WTC11 (cell line): Measurements from ENCODE around the gene FGFRL1. TPM values are rescaled to one million over a fixed set of nuclear protein-coding genes. Genes with fewer than 3 reads are reported as not detected.
A peak's percentile ranks its signal among the peaks of the same experiment; 100 is the strongest.

Source experiments
- ATAC-seq: fragments of 200-7000 bp; cut with Tn5 transposase; 2 replicates; pipeline ENCODE4 v1.10.0; 2021; ENCODE audit warnings: mild to moderate bottlenecking, moderate library complexity
- CTCF ChIA-PET: fragments of 300-600 bp; sonication (Branson Sonifier 250); formaldehyde crosslinking; loops from one replicate; lab custom pipeline; 2021; ENCODE audit warnings: antibody characterized with exemption; lab: Charles Lee
- POLR2A ChIA-PET: fragments of 350-600 bp; sonication (Branson Sonifier 250); formaldehyde crosslinking; loops from one replicate; lab custom pipeline; 2021; ENCODE audit warnings: antibody characterized with exemption; lab: Charles Lee
- DNase-seq: peaks from one replicate; pipeline ENCODE4 v3.0.0; 2021; ENCODE audit warnings: low spot score
- H3K27ac Mint-ChIP-seq: 2 replicates; pipeline ENCODE4 v1.8.0; 2021; ENCODE audit warnings: mixed read lengths
- H3K27me3 Mint-ChIP-seq: 2 replicates; pipeline ENCODE4 v1.8.0; 2021; ENCODE audit warnings: low read depth, mild to moderate bottlenecking, moderate library complexity, mixed read lengths
- H3K36me3 Mint-ChIP-seq: 2 replicates; pipeline ENCODE4 v1.8.0; 2021; ENCODE audit warnings: mixed read lengths
- H3K4me1 Mint-ChIP-seq: 2 replicates; pipeline ENCODE4 v1.8.0; 2022; ENCODE audit warnings: mixed read lengths
- H3K4me3 Mint-ChIP-seq: 2 replicates; pipeline ENCODE4 v1.8.0; 2021; ENCODE audit warnings: mild to moderate bottlenecking, moderate library complexity, mixed read lengths
- H3K9me3 Mint-ChIP-seq: 2 replicates; pipeline ENCODE4 v1.8.0; 2021; ENCODE audit warnings: mixed read lengths
- ATF1 ChIP-seq: sonication (generic); formaldehyde crosslinking; IDR thresholded peaks from 2 replicates; pipeline ENCODE4 v1.8.1; 2023; ENCODE audit warnings: mild to moderate bottlenecking, moderate library complexity, missing genetic modification reagents
- CBFB ChIP-seq: sonication (generic); formaldehyde crosslinking; IDR thresholded peaks from 2 replicates; pipeline ENCODE4 v1.8.1; 2022; ENCODE audit warnings: mild to moderate bottlenecking, low read depth, missing genetic modification reagents
- FOXP1 ChIP-seq: sonication (generic); formaldehyde crosslinking; IDR thresholded peaks from 2 replicates; pipeline ENCODE4 v1.8.0; 2022; ENCODE audit warnings: missing genetic modification reagents, mild to moderate bottlenecking, moderate library complexity, borderline replicate concordance
- IRF2 ChIP-seq: sonication (generic); formaldehyde crosslinking; IDR thresholded peaks from 2 replicates; pipeline ENCODE4 v1.8.0; 2022; ENCODE audit warnings: low read depth, missing genetic modification reagents, borderline replicate concordance
- JUN ChIP-seq: sonication (generic); formaldehyde crosslinking; IDR thresholded peaks from 2 replicates; pipeline ENCODE4 v1.8.0; 2023; ENCODE audit warnings: mild to moderate bottlenecking, missing genetic modification reagents
- RELA ChIP-seq: sonication (generic); formaldehyde crosslinking; IDR thresholded peaks from 2 replicates; pipeline ENCODE4 v1.8.1; 2022; ENCODE audit warnings: missing genetic modification reagents, mild to moderate bottlenecking, borderline replicate concordance
- SMAD4 ChIP-seq: sonication (generic); formaldehyde crosslinking; IDR thresholded peaks from 2 replicates; pipeline ENCODE4 v1.8.0; 2022; ENCODE audit warnings: mild to moderate bottlenecking, missing genetic modification reagents
- ZNF138 ChIP-seq: sonication (generic); formaldehyde crosslinking; conservative IDR thresholded peaks from 2 replicates; pipeline ENCODE4 v1.8.1; 2022; ENCODE audit warnings: mild to moderate bottlenecking, moderate library complexity, missing genetic modification reagents
- ZNF671 ChIP-seq: fragments of 250-450 bp; sonication (Bioruptor Pico); IDR thresholded peaks from 2 replicates; pipeline ENCODE4 v1.8.0; 2021; ENCODE audit warnings: mild to moderate bottlenecking
- total RNA-seq: library from RNA; stranded (reverse); gene quantifications from 3 replicates; pipeline ENCODE4 v1.2.3, GENCODE V29; 2021
- TF ChIP-seq, protein P1 (sequence below): sonication (generic); formaldehyde crosslinking; IDR thresholded peaks from 2 replicates; pipeline ENCODE4 v1.8.0; 2023; ENCODE audit warnings: missing genetic modification reagents, mild to moderate bottlenecking, borderline replicate concordance
- TF ChIP-seq, protein P2 (sequence below): sonication (generic); formaldehyde crosslinking; conservative IDR thresholded peaks from 2 replicates; pipeline ENCODE4 v1.8.1; 2022; ENCODE audit warnings: mild to moderate bottlenecking, missing genetic modification reagents
- TF ChIP-seq, protein P3 (sequence below): sonication (generic); formaldehyde crosslinking; IDR thresholded peaks from 2 replicates; pipeline ENCODE4 v1.8.1; 2022; ENCODE audit warnings: low read depth, missing genetic modification reagents, borderline replicate concordance
- TF ChIP-seq, protein P4 (sequence below): sonication (generic); formaldehyde crosslinking; IDR thresholded peaks from 2 replicates; pipeline ENCODE4 v1.8.1; 2022; ENCODE audit warnings: missing genetic modification reagents, borderline replicate concordance

The FGFRL1 gene
- total RNA-seq, 1 experiment from 2014 or later = 25.9 TPM

DNA sequence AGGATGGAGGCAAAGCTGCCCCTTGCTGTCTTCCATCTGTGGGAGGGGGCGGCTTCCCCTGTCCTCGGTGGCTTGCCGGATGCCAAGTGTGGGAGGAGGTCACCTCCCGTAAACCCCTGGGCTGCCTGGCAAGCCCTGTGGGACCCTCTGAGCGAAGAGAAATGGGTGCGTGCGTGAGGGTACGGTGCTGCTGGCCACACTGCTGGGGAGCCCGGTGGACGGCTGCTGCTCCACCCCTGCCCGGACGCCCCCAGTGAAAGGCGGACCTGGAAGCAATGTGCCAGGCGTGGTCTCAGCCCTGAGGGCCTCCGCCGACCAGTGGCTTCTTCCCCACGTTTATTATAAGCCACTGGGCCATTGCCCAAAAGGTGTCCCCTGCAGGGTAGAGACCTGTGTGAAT lies 29.1 kb upstream of the FGFRL1 start (continued):
- TF ChIP-seq, protein P1, sequence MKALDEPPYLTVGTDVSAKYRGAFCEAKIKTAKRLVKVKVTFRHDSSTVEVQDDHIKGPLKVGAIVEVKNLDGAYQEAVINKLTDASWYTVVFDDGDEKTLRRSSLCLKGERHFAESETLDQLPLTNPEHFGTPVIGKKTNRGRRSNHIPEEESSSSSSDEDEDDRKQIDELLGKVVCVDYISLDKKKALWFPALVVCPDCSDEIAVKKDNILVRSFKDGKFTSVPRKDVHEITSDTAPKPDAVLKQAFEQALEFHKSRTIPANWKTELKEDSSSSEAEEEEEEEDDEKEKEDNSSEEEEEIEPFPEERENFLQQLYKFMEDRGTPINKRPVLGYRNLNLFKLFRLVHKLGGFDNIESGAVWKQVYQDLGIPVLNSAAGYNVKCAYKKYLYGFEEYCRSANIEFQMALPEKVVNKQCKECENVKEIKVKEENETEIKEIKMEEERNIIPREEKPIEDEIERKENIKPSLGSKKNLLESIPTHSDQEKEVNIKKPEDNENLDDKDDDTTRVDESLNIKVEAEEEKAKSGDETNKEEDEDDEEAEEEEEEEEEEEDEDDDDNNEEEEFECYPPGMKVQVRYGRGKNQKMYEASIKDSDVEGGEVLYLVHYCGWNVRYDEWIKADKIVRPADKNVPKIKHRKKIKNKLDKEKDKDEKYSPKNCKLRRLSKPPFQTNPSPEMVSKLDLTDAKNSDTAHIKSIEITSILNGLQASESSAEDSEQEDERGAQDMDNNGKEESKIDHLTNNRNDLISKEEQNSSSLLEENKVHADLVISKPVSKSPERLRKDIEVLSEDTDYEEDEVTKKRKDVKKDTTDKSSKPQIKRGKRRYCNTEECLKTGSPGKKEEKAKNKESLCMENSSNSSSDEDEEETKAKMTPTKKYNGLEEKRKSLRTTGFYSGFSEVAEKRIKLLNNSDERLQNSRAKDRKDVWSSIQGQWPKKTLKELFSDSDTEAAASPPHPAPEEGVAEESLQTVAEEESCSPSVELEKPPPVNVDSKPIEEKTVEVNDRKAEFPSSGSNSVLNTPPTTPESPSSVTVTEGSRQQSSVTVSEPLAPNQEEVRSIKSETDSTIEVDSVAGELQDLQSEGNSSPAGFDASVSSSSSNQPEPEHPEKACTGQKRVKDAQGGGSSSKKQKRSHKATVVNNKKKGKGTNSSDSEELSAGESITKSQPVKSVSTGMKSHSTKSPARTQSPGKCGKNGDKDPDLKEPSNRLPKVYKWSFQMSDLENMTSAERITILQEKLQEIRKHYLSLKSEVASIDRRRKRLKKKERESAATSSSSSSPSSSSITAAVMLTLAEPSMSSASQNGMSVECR (CRISPR knock-in tag) = no peak
- no peak for TF ChIP-seq JUN (CRISPR knock-in tag)
- TF ChIP-seq SMAD4 = no peak
- TF ChIP-seq, all 79 proteins: peak for 0

DNA sequence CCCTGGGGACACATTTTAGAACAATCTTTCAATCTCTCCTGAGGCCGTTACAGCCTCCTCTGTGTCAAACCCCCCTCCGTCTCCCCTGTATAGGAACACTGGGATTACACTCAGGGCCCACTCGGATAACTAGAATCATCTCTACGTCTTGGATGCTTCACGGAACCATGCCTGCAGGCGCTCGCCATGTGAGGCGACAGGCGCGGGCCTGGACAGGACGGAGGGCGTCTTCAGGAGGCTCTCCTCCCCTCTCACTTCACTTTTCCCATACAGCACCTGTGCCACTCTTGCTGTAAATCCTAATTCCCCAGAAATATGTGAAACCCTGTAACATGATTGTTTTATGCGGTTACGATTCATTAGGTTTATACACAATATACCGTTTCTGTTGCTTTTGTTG lies 28.6 kb upstream of the FGFRL1 start:
- peaks cover 18% of the 10 kb centered on the region for H3K27me3 Mint-ChIP-seq
- no peak overlapping the region for H3K4me3 Mint-ChIP-seq
- ChIA-PET CTCF (no interaction called here), POLR2A (no interaction called here)
- no peak for ATAC-seq
- no peaks in the 10 kb centered on the region for H3K9me3 Mint-ChIP-seq
- TF ChIP-seq IRF2 (CRISPR knock-in tag) = no peak
- TF ChIP-seq, protein P2, sequence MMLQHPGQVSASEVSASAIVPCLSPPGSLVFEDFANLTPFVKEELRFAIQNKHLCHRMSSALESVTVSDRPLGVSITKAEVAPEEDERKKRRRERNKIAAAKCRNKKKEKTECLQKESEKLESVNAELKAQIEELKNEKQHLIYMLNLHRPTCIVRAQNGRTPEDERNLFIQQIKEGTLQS (CRISPR knock-in tag) = no peak
- TF ChIP-seq, protein P3, sequence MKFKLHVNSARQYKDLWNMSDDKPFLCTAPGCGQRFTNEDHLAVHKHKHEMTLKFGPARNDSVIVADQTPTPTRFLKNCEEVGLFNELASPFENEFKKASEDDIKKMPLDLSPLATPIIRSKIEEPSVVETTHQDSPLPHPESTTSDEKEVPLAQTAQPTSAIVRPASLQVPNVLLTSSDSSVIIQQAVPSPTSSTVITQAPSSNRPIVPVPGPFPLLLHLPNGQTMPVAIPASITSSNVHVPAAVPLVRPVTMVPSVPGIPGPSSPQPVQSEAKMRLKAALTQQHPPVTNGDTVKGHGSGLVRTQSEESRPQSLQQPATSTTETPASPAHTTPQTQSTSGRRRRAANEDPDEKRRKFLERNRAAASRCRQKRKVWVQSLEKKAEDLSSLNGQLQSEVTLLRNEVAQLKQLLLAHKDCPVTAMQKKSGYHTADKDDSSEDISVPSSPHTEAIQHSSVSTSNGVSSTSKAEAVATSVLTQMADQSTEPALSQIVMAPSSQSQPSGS = no peak
- TF ChIP-seq ZNF138 (CRISPR knock-in tag) = no peak
- no peak for TF ChIP-seq FOXP1 (CRISPR knock-in tag)
- peaks cover 16% of the 10 kb centered on the region for H3K4me1 Mint-ChIP-seq
- DNase-seq = no peak
- no peak overlapping the region for H3K27ac Mint-ChIP-seq
- H3K36me3 Mint-ChIP-seq = no peaks in the 10 kb centered on the region

DNA sequence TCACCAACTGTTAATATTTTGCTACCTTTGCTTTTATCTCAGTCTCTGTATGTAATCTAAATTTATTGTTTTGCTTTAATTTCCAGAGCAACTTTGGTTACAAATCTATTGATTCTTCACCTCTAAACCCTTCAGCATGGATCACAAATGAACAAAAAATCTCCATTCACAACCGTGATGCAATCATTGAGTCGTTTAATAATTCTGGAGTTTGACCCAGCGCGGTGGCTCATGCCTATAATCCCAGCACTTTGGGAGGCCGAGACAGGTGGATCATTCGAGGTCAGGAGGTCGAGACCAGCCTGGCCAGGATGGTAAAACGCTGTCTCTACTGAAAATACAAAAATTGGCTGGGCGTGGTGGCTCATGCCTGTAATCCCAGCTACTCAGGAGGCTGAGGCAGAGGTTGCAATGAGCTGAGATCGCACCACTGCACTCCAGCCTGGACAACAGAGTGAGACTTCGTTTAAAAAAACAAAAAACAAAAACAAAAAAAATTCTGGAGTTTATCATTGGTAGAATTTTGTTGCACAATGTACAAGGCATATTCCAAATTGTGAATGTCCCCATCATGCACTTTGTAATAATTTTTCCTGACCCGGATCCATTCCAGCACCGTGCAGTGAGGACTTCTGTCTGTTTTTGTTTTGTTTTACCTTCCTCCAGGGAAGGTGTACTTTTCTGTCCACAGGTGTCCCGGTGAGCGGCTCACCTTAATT lies 26.9 kb upstream of the FGFRL1 start:
- ChIA-PET POLR2A (interaction anchor here (1.0 kb wide), 1 partner anchor 10 kb away, joined by 5 read pairs; no protein-coding TSS in a partner anchor), CTCF (interaction anchor here (0.6 to 1.6 kb wide), 4 partner anchors 10 to 58 kb away, joined by 3 to 5 read pairs (median 4); partner anchors contain the start of genes GAK and TMEM175)
- Mint-ChIP-seq H3K27me3 (peaks cover 18% of the 10 kb centered on the region), H3K27ac (no peak overlapping the region), H3K4me1 (peaks cover 12% of the 10 kb centered on the region), H3K9me3 (no peaks in the 10 kb centered on the region), H3K4me3 (peak overlapping the region; percentile 80), H3K36me3 (no peaks in the 10 kb centered on the region)
- DNase-seq (no peak), ATAC-seq (no peak)
- TF ChIP-seq RELA (CRISPR knock-in tag) = no peak
- no peak for TF ChIP-seq ZNF671 (CRISPR knock-in tag)
- no peak for TF ChIP-seq ATF1 (CRISPR knock-in tag)
- TF ChIP-seq, protein P1 (CRISPR knock-in tag) = no peak
- TF ChIP-seq SMAD4 = no peak
- TF ChIP-seq CBFB (CRISPR knock-in tag) = no peak
- TF ChIP-seq, protein P4, sequence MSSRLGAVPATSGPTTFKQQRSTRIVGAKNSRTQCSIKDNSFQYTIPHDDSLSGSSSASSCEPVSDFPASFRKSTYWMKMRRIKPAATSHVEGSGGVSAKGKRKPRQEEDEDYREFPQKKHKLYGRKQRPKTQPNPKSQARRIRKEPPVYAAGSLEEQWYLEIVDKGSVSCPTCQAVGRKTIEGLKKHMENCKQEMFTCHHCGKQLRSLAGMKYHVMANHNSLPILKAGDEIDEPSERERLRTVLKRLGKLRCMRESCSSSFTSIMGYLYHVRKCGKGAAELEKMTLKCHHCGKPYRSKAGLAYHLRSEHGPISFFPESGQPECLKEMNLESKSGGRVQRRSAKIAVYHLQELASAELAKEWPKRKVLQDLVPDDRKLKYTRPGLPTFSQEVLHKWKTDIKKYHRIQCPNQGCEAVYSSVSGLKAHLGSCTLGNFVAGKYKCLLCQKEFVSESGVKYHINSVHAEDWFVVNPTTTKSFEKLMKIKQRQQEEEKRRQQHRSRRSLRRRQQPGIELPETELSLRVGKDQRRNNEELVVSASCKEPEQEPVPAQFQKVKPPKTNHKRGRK (CRISPR knock-in tag) = no peak
